GM21576 (cell line): ENCODE measurements around the gene MEGF11.

Experiments
- ATAC-seq: cut with Tn5 transposase; IDR thresholded peaks from one replicate; pipeline ENCODE4 v1.9.1; 2021; ENCODE audit warnings: mild to moderate bottlenecking, moderate library complexity; ENCODE audit not compliant: unreplicated experiment

Gene MEGF11

GRCh38 chr15:66071921-66072295 lies 181.6 kb downstream of the MEGF11 start:
- ATAC-seq = no peak

DNA sequence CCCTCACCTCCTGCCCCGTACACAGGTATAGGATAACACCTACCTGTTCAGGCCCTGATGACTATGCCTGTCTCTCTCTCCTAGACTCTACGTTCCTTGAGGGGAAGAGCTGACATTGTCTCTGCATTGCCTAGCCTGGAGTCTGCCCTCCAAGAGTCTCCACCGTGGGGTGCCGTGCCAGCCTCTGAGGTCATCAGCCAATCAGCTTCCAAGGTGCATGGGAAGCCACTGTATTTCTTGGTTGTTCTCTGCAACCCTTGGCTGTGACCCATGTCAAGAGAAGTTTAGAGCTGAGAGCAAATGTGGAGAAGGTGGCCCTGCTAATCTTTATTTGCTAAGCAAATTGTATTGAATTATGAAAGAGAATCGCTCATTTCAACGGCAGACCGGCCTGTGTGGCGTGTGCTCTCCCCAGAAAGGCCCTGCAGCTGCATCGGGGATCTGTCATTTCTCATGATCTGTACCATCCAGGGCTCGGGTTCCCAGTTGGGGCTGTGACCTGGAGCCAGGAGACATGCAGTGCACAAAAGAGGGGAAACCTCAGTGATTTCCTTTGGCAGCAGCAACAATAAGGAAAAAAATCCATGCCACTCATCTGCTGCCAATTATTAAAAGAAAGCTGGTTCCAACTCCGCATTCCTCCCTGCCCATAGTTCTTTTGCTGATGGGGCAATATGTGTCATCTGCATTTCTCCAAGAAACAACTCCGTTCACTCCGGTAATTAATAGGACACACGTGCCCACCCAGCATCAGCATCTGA lies 182.2 kb downstream of the MEGF11 start:
- no peak for ATAC-seq

DNA sequence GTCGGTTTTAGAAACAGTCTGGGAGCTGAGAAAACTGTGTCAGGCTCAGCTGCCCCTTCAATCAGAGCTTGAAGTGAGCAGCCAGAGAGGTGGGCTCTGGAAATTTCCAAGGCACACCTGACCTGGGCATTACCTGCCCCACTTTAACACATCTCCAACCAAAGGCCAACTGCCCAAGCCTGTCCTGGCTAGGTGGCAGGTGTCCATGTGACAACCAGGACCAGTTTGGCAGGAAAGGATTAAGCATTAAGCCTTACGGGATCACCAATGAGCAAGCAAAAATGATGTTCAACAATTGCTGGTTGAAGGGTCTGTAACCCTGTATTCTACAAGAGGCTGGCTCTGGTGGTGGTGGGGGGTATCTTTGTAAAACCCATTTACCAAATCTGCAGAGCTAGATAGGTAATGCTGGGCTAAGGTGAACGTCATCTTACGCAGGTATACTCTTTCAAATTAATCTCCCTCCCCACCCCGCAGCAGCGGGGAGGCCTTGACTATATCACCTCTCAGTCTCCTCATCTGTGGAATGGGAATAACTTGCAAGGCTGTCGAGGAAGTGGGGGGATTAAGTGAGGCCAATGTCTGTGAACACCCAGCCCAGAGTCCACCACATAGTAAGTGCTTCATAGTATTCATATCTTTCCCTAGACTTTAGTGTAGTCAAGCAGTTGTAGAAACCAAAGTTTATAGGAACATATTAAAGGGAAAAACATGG lies 183.2 kb downstream of the MEGF11 start:
- ATAC-seq = no peak

GRCh38 chr15:66069751-66070150 lies 183.8 kb downstream of the MEGF11 start:
- no peak for ATAC-seq

DNA sequence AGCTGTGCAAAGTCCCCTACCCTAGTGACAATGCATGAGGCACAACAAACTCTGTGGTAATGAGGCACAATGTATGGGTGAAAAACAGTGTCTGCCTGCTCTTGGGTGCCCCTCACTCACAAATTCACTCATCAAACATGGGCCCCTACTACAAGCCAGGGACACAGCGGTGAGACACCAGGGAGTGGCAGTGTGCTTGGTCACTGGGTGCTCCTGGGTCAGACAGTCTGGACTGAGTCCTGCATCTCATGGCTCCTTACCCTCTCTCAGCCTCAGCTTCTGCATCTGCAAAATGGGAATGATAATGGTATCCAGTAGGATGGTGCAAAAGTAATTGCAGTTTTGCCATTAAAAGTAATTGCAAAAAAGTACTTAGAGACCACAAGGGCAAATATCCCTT lies 184.7 kb downstream of the MEGF11 start:
- ATAC-seq = no peak

- ATAC-seq = no peak
Observed at GRCh38 chr15:66067687-66068086, 185.9 kb downstream of the MEGF11 start.

DNA sequence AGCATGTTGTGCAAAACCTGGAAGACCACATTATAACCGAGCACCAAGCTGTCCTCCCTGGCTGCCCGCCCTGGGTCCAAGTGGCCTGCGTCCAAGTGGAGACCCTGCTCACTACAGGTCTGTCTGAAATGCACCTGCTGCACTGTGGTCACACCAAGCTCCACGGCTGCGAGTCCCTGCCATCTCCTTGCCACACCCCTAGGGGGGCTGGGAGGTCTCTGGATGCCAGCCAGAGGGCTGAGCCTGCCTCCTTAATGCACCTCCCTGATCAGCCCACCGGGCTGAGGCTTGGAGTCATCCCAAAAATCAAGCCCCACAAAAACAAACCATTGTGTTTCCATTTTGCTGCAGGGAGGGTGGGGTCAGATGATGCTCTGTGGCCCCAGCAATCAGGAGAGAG lies 187.1 kb downstream of the MEGF11 start:
- ATAC-seq = no peak

DNA sequence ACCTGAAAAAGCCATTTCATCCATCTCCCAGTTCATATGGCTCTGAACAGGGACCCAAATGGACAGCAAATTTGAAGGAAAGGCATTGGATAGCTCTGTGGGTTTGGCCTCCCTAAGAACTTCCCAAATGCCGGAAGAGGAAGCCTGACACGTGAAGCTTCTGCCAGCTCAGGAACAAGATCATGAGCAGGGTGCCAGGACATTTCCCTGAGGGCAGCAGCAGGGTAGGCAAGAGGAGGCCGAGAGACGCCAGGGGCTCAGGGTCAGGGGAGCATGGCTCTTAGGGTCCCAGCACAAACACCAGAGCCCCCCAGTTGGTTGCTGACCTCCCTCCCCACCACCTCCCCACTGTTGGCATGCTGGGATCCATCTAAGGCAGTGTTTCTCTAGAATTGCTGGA lies 187.5 kb downstream of the MEGF11 start:
- ATAC-seq = no peak

- ATAC-seq = no peak
Observed at GRCh38 chr15:66065325-66065724, 188.2 kb downstream of the MEGF11 start.

DNA sequence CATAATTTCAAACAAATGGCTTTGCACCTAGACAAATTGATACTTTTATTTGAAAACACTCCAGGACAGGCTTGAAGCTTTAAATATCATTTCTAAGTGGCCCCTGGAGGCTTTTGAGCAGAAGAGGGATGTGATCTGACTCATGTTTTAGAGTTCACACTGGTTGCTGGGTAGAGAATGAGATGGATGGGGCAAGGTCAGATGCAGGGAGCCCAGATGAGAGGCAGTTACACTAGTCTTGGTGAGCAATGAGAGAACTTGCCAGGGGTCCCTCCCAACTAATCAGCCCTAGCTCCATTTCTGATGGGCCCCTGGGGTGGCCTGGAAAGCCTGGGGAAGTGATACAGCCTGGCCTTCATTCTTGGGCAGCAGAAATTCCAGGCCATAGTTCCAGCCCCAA lies 190.4 kb downstream of the MEGF11 start:
- no peak for ATAC-seq

GRCh38 chr15:66057089-66057488 lies 196.5 kb downstream of the MEGF11 start:
- ATAC-seq = no peak

DNA sequence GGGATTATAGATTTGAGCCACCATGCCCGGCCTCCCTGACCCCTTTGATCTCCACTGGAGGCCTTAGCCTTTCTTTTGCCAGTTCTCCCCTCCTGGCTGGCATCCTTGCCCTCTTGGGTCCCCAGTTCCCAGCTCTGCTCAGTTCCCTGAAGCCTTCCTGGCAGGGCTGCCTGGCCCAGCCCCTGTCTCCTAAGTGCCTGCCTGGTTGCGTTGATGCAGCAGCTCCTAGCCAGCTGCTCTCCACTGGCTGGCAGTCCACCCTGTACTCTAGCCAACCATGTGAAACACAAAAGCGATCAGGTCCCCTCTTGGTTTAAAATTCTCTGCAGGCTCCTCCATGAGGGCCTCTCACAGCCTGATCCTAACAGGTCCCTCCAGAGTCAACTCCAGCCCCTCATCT lies 199.6 kb downstream of the MEGF11 start:
- no peak for ATAC-seq

DNA sequence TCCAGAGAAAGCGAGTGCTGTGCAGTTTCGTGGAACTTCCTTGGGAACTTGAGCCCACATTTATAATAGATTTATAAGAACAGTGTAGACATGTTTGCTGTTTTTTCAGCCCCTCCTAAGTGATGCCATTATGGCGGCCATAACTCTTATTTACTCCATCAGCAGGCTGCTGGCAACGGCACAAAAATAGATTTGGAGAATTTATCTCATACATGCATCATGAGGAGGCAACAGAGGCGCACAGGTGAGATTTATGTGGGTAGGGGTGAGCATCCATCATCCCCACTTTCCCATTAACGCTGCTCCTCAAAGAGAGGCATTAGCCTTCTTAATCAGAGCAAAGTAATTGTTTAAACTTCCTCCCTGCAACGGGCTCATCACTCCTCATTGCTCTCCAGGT lies 201.7 kb downstream of the MEGF11 start:
- ATAC-seq = no peak

DNA sequence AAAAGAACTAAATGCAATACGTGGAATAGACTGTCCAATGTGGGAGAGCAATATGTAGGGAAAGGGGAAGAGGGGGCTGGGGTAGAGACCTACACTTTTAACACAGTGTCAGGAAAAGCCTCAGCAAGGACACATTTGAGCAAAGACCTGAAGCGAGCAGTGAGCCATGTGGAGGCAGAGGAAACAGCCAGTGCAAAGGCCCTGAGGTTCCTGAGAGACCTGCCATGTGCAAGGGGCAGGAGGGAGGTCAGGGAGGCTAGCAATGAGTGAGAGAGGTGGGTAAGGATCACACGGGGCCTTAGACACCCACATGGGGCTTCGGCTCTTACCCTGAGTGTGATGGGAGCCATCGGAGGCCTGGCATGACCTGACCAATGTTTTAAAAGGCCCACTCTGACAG lies 203.3 kb downstream of the MEGF11 start:
- no peak for ATAC-seq

DNA sequence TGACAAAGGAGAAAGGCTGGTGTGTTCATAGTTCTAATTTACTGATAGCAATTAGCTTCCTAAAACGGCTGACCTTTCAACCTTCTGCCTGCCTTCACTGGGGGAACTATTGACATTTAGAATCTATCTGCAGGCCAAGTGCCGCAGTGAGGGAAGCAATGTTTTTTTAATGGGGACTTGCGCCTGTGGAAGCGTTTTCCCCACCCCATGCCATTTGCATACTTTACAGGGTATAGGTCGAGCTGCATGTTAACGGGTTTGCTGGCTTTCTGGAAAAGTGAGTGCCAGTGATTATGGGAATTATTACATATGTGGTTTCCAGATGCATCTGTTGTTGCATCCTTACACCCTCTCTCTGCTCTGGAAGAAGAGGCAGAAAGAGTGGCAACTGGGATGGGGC lies 204.2 kb downstream of the MEGF11 start:
- ATAC-seq = no peak

GRCh38 chr15:66047321-66048024 lies 206.1 kb downstream of the MEGF11 start:
- no peak for ATAC-seq

DNA sequence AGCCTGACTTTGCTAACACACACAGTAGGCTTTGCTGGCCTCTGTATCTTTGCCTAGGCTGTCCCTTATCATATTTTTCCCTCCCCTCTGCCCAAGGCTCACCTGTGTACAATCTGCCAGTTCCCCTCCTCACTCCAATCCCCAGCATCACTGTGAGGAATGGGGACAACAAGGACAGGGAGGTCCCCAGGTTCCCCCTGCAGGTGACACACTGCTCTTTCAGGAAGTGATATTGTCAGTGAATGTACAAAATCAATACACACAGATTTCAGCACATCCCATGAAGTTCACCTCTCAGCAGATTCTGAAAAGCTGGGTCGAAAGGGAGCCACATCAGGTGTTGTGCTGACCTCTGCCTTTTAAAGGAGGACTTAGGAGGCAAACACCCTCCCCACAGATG lies 206.8 kb downstream of the MEGF11 start:
- no peak for ATAC-seq

DNA sequence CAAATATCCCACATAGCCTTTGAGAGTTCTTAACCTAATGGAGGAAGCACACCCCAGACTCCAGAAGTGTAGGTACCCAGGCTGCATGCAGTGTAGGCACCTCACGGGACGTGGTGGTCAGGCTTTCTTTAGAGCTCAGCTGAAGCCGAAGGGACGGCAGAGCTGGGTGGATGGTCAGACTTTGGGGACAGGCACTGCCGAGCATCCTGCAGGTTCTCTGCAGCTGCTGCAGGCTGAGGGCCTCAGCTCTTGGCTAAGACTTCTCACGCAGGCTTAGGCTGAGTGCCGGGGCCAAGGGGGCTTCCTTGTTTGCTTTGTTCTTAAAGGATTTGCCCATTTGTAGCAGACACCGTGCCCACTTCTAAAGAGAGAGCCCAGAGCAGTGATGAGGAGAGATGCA lies 207.2 kb downstream of the MEGF11 start:
- ATAC-seq = no peak

GRCh38 chr15:66045542-66045941 lies 208.0 kb downstream of the MEGF11 start:
- ATAC-seq = no peak

DNA sequence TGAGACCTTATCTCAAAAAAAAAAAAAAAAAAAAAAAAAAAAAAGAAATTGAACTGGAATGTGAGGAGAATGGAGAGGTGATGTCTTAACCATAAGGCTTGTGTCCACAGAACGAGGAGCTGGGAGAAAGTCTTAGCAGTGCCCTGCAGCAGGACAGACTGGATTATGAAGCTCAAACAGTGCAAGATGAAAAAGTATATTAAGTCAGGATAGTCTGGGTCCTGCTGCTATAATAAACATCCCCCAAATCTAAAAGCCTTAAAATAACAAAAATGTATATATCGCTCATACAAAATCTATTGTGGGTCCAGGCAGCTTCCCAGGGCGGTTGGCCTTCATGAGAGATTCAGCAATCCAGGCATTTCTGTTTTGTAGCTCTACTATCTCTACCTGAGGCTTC lies 208.7 kb downstream of the MEGF11 start:
- ATAC-seq = no peak

GRCh38 chr15:66043264-66043663 lies 210.3 kb downstream of the MEGF11 start:
- no peak for ATAC-seq

GRCh38 chr15:66042624-66043023 lies 210.9 kb downstream of the MEGF11 start:
- no peak for ATAC-seq
